PC-9 (cell line): ENCODE results near the gene CPNE9. TPM values are rescaled to one million over a fixed set of nuclear protein-coding genes. Genes with fewer than 3 reads are reported as not detected.

ENCODE experiments used
- BruUV-seq: library from RNA; stranded (reverse); fragments of 400-500 nt; replicated peaks from 2 replicates; lab custom pipeline; 2021; lab: Mats Ljungman, UMichigan
- CTCF ChIA-PET: fragments of 300-600 bp; sonication (Branson Sonifier 250); formaldehyde crosslinking; loops from one replicate; lab custom pipeline; 2022; ENCODE audit warnings: antibody characterized with exemption; lab: Charles Lee
- POLR2A ChIA-PET: fragments of 300-600 bp; sonication (Branson Sonifier 250); formaldehyde crosslinking; loops from one replicate; lab custom pipeline; 2022; ENCODE audit warnings: antibody characterized with exemption; ENCODE audit not compliant: unreplicated experiment; lab: Charles Lee
- DNase-seq, 2 experiments: peaks; one replicate each; pipeline versions ENCODE4 v3.0.0 to v3.0.0-alpha.2; 2015 to 2022; ENCODE audit warnings: mixed read lengths in 1 of 2
- H2AFZ ChIP-seq: fragments of 200-600 bp; sonication (generic); 2 replicates; pipeline ENCODE4 v1.8.1; 2017; ENCODE audit warnings: antibody characterized with exemption
- H3F3A ChIP-seq: fragments of 200-600 bp; sonication (generic); 2 replicates; pipeline ENCODE4 v1.8.1; 2017; ENCODE audit warnings: antibody characterized with exemption, mild to moderate bottlenecking, low read depth; ENCODE audit not compliant: insufficient read depth
- H3K27ac ChIP-seq: fragments of 200-600 bp; sonication (generic); 2 replicates; pipeline ENCODE4 v1.6.1; 2016; ENCODE audit warnings: mixed run types
- H3K27me3 ChIP-seq: fragments of 200-600 bp; sonication (generic); 2 replicates; pipeline ENCODE4 v1.6.1; 2016; ENCODE audit warnings: low read depth, mixed run types; ENCODE audit not compliant: insufficient read depth
- H3K36me3 ChIP-seq: fragments of 200-600 bp; sonication (generic); 2 replicates; pipeline ENCODE4 v1.6.1; 2016; ENCODE audit warnings: low read depth, mixed run types
- H3K4me1 ChIP-seq: fragments of 200-600 bp; sonication (generic); replicated peaks from 2 replicates; pipeline ENCODE4 v1.6.1; 2016; ENCODE audit warnings: mixed run types; ENCODE audit not compliant: insufficient read depth
- H3K4me2 ChIP-seq: fragments of 200-600 bp; sonication (generic); 2 replicates; pipeline ENCODE4 v1.6.1; 2017; ENCODE audit warnings: mixed run types
- H3K4me3 ChIP-seq: fragments of 200-600 bp; sonication (generic); 2 replicates; pipeline ENCODE4 v1.6.1; 2016; ENCODE audit warnings: mixed run types
- H3K79me2 ChIP-seq: fragments of 200-600 bp; sonication (generic); 2 replicates; pipeline ENCODE4 v1.6.1; 2017; ENCODE audit warnings: low read depth, mixed run types
- H3K9me2 ChIP-seq: fragments of 200-600 bp; sonication (generic); 2 replicates; pipeline ENCODE4 v1.8.1; 2017; ENCODE audit warnings: mild to moderate bottlenecking; ENCODE audit not compliant: insufficient read depth
- H3K9me3 ChIP-seq: fragments of 200-600 bp; sonication (generic); 2 replicates; pipeline ENCODE4 v1.8.1; 2016; ENCODE audit warnings: low read depth; ENCODE audit not compliant: insufficient read depth
- H4K20me1 ChIP-seq: fragments of 200-600 bp; sonication (generic); 2 replicates; pipeline ENCODE4 v1.8.1; 2017; ENCODE audit not compliant: insufficient read depth
- CTCF ChIP-seq: fragments of 200-600 bp; sonication (generic); conservative IDR thresholded peaks from 2 replicates; pipeline ENCODE4 v1.6.1; 2017; ENCODE audit warnings: mixed run types, antibody characterized with exemption, mild to moderate bottlenecking, moderate library complexity
- EZH2 ChIP-seq: fragments of 200-600 bp; sonication (generic); IDR thresholded peaks from 2 replicates; pipeline ENCODE4 v1.8.0; 2017; ENCODE audit warnings: antibody characterized with exemption, low read depth
- intact Hi-C: fragments of 100-400 bp; cut with micrococcal nuclease; formaldehyde crosslinking; loops from one replicate; pipeline ENCODE4 v1.10.0; 2022; ENCODE audit not compliant: unreplicated experiment
- total RNA-seq: library from RNA; stranded (reverse); gene quantifications from 2 replicates; pipeline ENCODE4 v1.2.3, GENCODE V29; 2021

Gene CPNE9
- total RNA-seq, 1 experiment from 2014 or later = not detected

- Histone ChIP-seq H3K36me3 (peaks cover 13% of the 10 kb centered on the region; the same call in 1 of the 2 replicates), H3K4me2 (no peak overlapping the region), H4K20me1 (no peaks in the 10 kb centered on the region), H3K27ac (no peak overlapping the region), H3K27me3 (no peaks in the 10 kb centered on the region), H3K9me2 (no peaks in the 10 kb centered on the region), H3K4me1 (no peaks in the 10 kb centered on the region), H3K79me2 (no peaks in the 10 kb centered on the region), H3K9me3 (no peaks in the 10 kb centered on the region), H3K4me3 (no peak overlapping the region), H3F3A (no peaks in the 10 kb centered on the region), H2AFZ (no peak overlapping the region)
- intact Hi-C loops = no loop called here
- BruUV-seq = no TSS peak
- POLR2A ChIA-PET = no interaction called here
- no peak for TF ChIP-seq EZH2
- TF ChIP-seq CTCF = no peak
- CTCF ChIA-PET = no interaction called here
- no peak for DNase-seq
These were observed 12.0 kb upstream of the CPNE9 start for GRCh38 chr3:9691636-9692035.

- DNase-seq = no peak
- H3K4me2 ChIP-seq = no peak overlapping the region
- H3K4me3 ChIP-seq = no peak overlapping the region
- POLR2A ChIA-PET = no interaction called here
- no TSS peak for BruUV-seq
- TF ChIP-seq CTCF (no peak), EZH2 (no peak)
- H2AFZ ChIP-seq = no peak overlapping the region
- H3K27ac ChIP-seq = no peak overlapping the region
- H3K79me2 ChIP-seq = no peaks in the 10 kb centered on the region
- intact Hi-C loops = no loop called here
- H3K36me3 ChIP-seq = peaks cover 8% of the 10 kb centered on the region; the same call in 1 of the 2 replicates
- no peaks in the 10 kb centered on the region for H4K20me1 ChIP-seq
- no peaks in the 10 kb centered on the region for H3K9me2 ChIP-seq
- no peaks in the 10 kb centered on the region for H3K9me3 ChIP-seq
- CTCF ChIA-PET = no interaction called here
- H3K4me1 ChIP-seq = no peaks in the 10 kb centered on the region
- H3F3A ChIP-seq = no peaks in the 10 kb centered on the region
- no peaks in the 10 kb centered on the region for H3K27me3 ChIP-seq
These were observed 11.2 kb upstream of the CPNE9 start for GRCh38 chr3:9692416-9692815.

- DNase-seq = no peak
- Histone ChIP-seq H3K27me3 (no peaks in the 10 kb centered on the region), H3K4me3 (no peak overlapping the region), H3K4me1 (no peaks in the 10 kb centered on the region), H3K9me2 (no peaks in the 10 kb centered on the region), H3F3A (no peaks in the 10 kb centered on the region), H2AFZ (no peak overlapping the region), H3K27ac (no peak overlapping the region), H3K4me2 (no peak overlapping the region), H3K79me2 (no peaks in the 10 kb centered on the region), H4K20me1 (no peaks in the 10 kb centered on the region), H3K36me3 (peaks cover 8% of the 10 kb centered on the region; the same call in 1 of the 2 replicates), H3K9me3 (no peaks in the 10 kb centered on the region)
- intact Hi-C loops = no loop called here
- ChIA-PET POLR2A (no interaction called here), CTCF (no interaction called here)
- no TSS peak for BruUV-seq
- TF ChIP-seq EZH2 = no peak
- no peak for TF ChIP-seq CTCF
These were observed 8.3 kb upstream of the CPNE9 start for GRCh38 chr3:9695345-9695744.
